Upper lobe of left lung (tissue), 6 donors: ENCODE results near the gene KCNE4. TPM values are rescaled to one million over a fixed set of nuclear protein-coding genes. Genes with fewer than 3 reads are reported as not detected.

ENCODE experiments used
- ATAC-seq, 2 donors: fragments of 200-7000 bp; cut with Tn5 transposase; one replicate each; pipeline ENCODE4 v1.9.1; 2022; ENCODE audit warnings: mild to moderate bottlenecking in 2 of 2, moderate library complexity in 2 of 2; ENCODE audit not compliant: low FRiP score in 2 of 2
- DNase-seq, 2 donors: peaks; one replicate each; pipeline ENCODE4 v3.0.0-alpha.2; 2019 to 2020
- H3K27ac ChIP-seq, 4 donors: fragments of 200-600 bp; sonication (generic); one replicate each; pipeline ENCODE4 v1.5.1; 2016 to 2019
- H3K27me3 ChIP-seq, 4 donors: fragments of 200-600 bp; sonication (generic); one replicate each; pipeline ENCODE4 v1.5.1; 2017 to 2019
- H3K36me3 ChIP-seq, 4 donors: fragments of 200-600 bp; sonication (generic); one replicate each; pipeline ENCODE4 v1.5.1; 2016 to 2019
- H3K4me1 ChIP-seq, 4 donors: fragments of 200-600 bp; sonication (generic); one replicate each; pipeline ENCODE4 v1.5.1; 2018 to 2019
- H3K4me3 ChIP-seq, 4 donors: fragments of 200-600 bp; sonication (generic); one replicate each; pipeline ENCODE4 v1.5.1; 2017 to 2019; ENCODE audit warnings: mild to moderate bottlenecking in 2 of 4, moderate library complexity in 1 of 4
- H3K9me3 ChIP-seq, 4 donors: fragments of 200-600 bp; sonication (generic); one replicate each; pipeline ENCODE4 v1.5.1; 2018 to 2019
- EP300 ChIP-seq, 4 donors: sonication (generic); formaldehyde crosslinking; IDR thresholded peaks; one replicate each; pipeline ENCODE4 v1.5.1; 2017; ENCODE audit warnings: antibody characterized with exemption in 4 of 4, control low read depth in 2 of 4
- POLR2A ChIP-seq, 4 donors: fragments of 450-650 bp; IDR thresholded peaks; one replicate each; pipeline ENCODE4 v1.5.1; 2016 to 2017; ENCODE audit warnings: antibody characterized with exemption in 4 of 4, mild to moderate bottlenecking in 2 of 4
- POLR2AphosphoS5 ChIP-seq, 2 donors: sonication (generic); formaldehyde crosslinking; IDR thresholded peaks; one replicate each; pipeline ENCODE4 v1.5.1; 2017; ENCODE audit warnings: antibody characterized with exemption in 2 of 2
- WGBS, 2 donors: methylation state at CpG; one replicate each; pipeline ENCODE4 v1.1.5; 2017 to 2018; 5-methylcytosine and 5-hydroxymethylcytosine counted together
- total RNA-seq, 6 donors: library from RNA; depleted of rRNA in 4 of 6; stranded (reverse); fragments of >200 nt in 4 of 6; gene quantifications; one replicate each; pipeline versions ENCODE4 v1.1.0 to v1.2.1, GENCODE V29; 2016 to 2021
- TF ChIP-seq, protein P1 (sequence below), 6 experiments: fragments of 450-650 bp in 4 of 6; fragments of 200-600 bp in 2 of 6; sonication (generic) in 2 of 6; IDR thresholded peaks; one replicate each; pipeline ENCODE4 v1.5.1; 2016 to 2019; ENCODE audit warnings: antibody characterized with exemption in 6 of 6
- donor health status: DM: no; HTN: no; CAD: no; lungs with moderate emphysema.
- donor health status: DM: no; HTN: yes; CAD: no; lungs with severe emphysema.

KCNE4 gene
- total RNA-seq, 6 donors from 2014 or later = 0.20 to 1.9 (median 0.89) TPM; not detected in 1

DNA sequence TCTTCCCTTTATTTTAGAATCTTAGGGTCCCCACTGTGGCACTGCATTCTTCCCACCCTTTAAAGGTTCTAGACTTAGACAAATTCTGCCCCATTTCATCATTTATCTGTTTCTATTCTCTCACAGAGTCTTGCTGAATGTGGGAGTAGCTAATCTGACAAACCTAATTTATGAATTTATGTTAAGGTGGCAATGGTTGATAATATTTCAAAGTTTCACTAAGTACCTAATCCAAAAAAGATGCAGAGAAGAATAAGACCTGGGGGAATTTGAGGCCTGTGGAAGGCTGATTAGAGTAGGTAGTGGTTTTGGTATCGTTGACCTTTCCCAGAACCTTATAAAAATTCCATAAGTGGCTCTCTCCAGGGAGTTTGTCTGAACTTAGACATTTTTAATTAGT lies 18.0 kb downstream of the KCNE4 start:
- ATAC-seq (no peak), DNase-seq (no peak)
- no peak overlapping the region for H3K27ac ChIP-seq
- 75% methylated on average over 1 of the region's 1 CpG for WGBS, 2 donors
- no peaks in the 10 kb centered on the region for H3K27me3 ChIP-seq
- no peaks in the 10 kb centered on the region for H3K36me3 ChIP-seq
- H3K4me3 ChIP-seq = no peak overlapping the region
- H3K9me3 ChIP-seq = no peaks in the 10 kb centered on the region
- TF ChIP-seq, protein P1, sequence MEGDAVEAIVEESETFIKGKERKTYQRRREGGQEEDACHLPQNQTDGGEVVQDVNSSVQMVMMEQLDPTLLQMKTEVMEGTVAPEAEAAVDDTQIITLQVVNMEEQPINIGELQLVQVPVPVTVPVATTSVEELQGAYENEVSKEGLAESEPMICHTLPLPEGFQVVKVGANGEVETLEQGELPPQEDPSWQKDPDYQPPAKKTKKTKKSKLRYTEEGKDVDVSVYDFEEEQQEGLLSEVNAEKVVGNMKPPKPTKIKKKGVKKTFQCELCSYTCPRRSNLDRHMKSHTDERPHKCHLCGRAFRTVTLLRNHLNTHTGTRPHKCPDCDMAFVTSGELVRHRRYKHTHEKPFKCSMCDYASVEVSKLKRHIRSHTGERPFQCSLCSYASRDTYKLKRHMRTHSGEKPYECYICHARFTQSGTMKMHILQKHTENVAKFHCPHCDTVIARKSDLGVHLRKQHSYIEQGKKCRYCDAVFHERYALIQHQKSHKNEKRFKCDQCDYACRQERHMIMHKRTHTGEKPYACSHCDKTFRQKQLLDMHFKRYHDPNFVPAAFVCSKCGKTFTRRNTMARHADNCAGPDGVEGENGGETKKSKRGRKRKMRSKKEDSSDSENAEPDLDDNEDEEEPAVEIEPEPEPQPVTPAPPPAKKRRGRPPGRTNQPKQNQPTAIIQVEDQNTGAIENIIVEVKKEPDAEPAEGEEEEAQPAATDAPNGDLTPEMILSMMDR (IDR thresholded peaks at IDR 0.05) = no peak
- no peak for TF ChIP-seq POLR2AphosphoS5 (IDR thresholded peaks at IDR 0.05)
- TF ChIP-seq POLR2A (IDR thresholded peaks at IDR 0.05) = no peak
- no peak for TF ChIP-seq EP300 (IDR thresholded peaks at IDR 0.05)
- H3K4me1 ChIP-seq = no peaks in the 10 kb centered on the region

GRCh38 chr2:223071139-223071538 lies 19.1 kb downstream of the KCNE4 start:
- 81 to 93% methylated on average over 4 of the region's 4 CpGs for WGBS, 2 donors
- TF ChIP-seq EP300 (IDR thresholded peaks at IDR 0.05) (no peak), POLR2A (IDR thresholded peaks at IDR 0.05) (no peak)
- H3K36me3 ChIP-seq = no peaks in the 10 kb centered on the region
- H3K4me3 ChIP-seq = no peak overlapping the region
- H3K27ac ChIP-seq = no peak overlapping the region
- no peak for ATAC-seq
- H3K9me3 ChIP-seq = no peaks in the 10 kb centered on the region
- no peaks in the 10 kb centered on the region for H3K4me1 ChIP-seq
- H3K27me3 ChIP-seq = no peaks in the 10 kb centered on the region
- no peak for DNase-seq

- ATAC-seq = no peak
- H3K9me3 ChIP-seq = no peaks in the 10 kb centered on the region
Observed at GRCh38 chr2:223072826-223073225, 20.8 kb downstream of the KCNE4 start.

DNA sequence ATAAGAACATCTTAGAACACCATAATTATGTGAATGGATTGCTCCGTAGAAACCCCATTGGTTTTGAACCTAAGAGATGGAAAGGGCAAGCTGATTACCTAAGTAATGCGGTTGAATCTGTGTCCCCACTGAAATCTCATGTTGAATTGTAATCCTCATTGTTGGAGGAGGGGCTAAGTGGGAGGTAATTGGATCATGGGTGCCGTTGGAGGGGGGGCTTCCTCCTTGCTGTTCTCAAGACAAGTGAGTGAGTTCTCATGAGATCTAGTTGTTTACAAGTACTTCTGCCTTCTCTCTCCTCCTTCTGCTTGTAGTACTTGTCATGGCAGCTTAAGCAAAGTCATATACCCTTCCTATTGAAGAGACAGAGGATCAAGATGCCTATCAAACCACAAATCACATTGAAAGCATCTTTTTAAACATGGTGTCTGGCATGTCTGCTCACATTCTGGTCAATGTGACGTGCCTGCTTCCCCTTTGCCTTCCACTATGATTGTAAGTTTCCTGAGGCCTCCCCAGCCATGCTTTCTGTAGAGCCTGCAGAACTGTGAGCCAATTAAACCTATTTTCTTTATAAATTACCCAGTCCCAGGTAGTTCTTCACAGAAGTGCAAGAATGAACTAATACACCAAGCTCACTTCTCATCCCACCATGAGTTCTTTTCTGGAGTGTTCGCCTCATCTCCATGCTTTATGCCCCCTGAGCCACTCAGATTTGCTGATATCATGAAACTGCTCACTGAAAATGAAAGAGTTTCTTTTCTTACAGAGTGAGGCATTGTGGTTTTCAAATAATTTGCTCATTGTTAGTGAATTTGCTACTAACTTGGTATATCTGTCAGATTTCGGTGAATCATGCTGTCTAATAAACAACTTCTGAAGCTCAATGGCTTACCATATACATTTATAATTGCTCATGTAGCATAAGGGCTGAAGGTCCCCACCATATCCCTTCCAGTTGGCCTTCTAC lies 23.6 kb downstream of the KCNE4 start:
- H3K4me3 ChIP-seq = no peak overlapping the region
- 62 to 68% methylated on average over 6 of the region's 6 CpGs for WGBS, 2 donors
- H3K36me3 ChIP-seq = no peaks in the 10 kb centered on the region
- no peak overlapping the region for H3K27ac ChIP-seq
- no peaks in the 10 kb centered on the region for H3K27me3 ChIP-seq
- DNase-seq (no peak), ATAC-seq (no peak)
- H3K4me1 ChIP-seq = no peaks in the 10 kb centered on the region
- TF ChIP-seq POLR2AphosphoS5 (IDR thresholded peaks at IDR 0.05) (no peak), POLR2A (IDR thresholded peaks at IDR 0.05) (no peak), EP300 (IDR thresholded peaks at IDR 0.05) (no peak)
- TF ChIP-seq, protein P1 (IDR thresholded peaks at IDR 0.05) = no peak
- no peaks in the 10 kb centered on the region for H3K9me3 ChIP-seq

More at GRCh38 chr2:223072826-223073225, 20.8 kb downstream of the KCNE4 start:
- WGBS, 2 donors = 81 to 91% methylated on average over 2 to 3 of the region's 3 CpGs
- TF ChIP-seq POLR2A (IDR thresholded peaks at IDR 0.05) (no peak), EP300 (IDR thresholded peaks at IDR 0.05) (no peak), POLR2AphosphoS5 (IDR thresholded peaks at IDR 0.05) (no peak)
- TF ChIP-seq, protein P1 (IDR thresholded peaks at IDR 0.05) = no peak
- H3K27ac ChIP-seq = no peak overlapping the region
- no peak overlapping the region for H3K4me3 ChIP-seq
- DNase-seq = no peak
- H3K36me3 ChIP-seq = no peaks in the 10 kb centered on the region
- H3K27me3 ChIP-seq = no peaks in the 10 kb centered on the region
- no peaks in the 10 kb centered on the region for H3K4me1 ChIP-seq

DNA sequence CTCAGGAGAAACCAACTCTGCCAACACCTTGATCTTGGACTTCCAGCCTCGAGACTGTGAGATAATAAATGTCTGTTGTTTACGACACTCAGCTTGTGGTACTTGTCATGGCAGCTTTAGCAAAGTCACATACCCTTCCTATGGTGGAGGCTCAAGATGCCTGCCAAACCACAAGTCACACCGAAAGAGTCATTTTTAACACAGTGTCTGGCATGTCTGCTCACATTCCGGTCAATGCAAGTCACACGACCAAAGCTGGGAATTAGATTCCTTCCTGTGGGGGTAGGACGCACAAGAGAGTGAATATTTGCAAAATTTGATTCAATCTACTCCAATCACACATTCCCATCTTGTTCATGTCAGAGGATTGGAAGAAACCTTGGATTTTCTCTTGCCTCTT lies 24.6 kb downstream of the KCNE4 start:
- H3K27me3 ChIP-seq = no peaks in the 10 kb centered on the region
- H3K9me3 ChIP-seq = no peaks in the 10 kb centered on the region
- no peak overlapping the region for H3K27ac ChIP-seq
- TF ChIP-seq POLR2AphosphoS5 (IDR thresholded peaks at IDR 0.05) = no peak
- no peak for TF ChIP-seq EP300 (IDR thresholded peaks at IDR 0.05)
- TF ChIP-seq POLR2A (IDR thresholded peaks at IDR 0.05) = no peak
- TF ChIP-seq, protein P1 (IDR thresholded peaks at IDR 0.05) = no peak
- no peaks in the 10 kb centered on the region for H3K4me1 ChIP-seq
- WGBS, 2 donors = 72 to 74% methylated on average over 6 of the region's 6 CpGs
- no peak for DNase-seq
- no peak for ATAC-seq
- H3K4me3 ChIP-seq = no peak overlapping the region
- no peaks in the 10 kb centered on the region for H3K36me3 ChIP-seq
